ENCODE data around the gene MZB1.

The MZB1 gene, protein sequence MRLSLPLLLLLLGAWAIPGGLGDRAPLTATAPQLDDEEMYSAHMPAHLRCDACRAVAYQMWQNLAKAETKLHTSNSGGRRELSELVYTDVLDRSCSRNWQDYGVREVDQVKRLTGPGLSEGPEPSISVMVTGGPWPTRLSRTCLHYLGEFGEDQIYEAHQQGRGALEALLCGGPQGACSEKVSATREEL

DNA sequence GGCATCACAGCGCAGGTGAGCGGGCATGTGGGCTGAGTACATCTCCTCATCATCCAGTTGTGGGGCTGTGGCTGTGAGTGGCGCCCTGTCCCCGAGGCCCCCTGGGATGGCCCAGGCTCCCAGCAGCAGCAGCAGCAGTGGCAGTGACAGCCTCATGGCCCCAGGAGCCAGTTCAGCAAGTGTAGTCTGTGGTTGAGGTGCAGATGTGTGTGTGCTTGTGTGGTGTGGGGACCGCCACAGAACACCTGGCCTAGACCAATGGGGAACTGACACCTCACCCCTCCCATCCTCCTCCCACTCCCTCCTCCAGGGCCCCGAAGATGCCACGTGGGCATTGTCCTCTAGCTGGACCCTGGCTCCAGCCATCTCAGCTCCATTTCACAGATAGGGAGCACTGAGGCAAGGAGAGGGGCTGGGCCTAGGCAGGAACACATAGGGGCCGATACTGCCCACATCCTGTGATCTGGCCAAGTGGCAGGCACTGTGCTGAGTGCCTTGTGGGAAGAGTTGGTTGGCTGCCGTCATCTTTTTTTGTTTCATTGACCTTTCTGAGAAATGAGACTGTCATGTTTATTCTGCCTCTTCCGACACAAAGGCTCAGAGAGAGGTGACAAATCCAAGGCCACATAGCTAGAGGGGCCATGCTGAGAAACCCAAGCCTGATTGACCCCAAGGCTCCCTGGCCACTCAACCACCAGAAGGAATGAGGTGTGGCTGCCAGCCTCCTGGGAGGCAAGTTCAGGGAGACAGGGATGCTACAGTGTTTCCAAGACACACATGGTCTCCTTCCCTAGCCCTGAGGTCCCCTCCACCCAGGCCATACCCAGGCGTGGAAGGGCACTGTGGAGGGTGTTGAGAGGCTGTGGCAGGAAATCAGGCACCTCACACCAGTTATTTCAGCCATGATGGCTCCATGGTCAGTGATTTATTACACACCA is at the start of gene MZB1:
Gene MZB1, minus strand, starts transcription at position 213 of the 938 bp plus-strand sequence. Its CDS starts 57 bp downstream, at position 156.
- peak; percentile 71 for DNase-seq

DNA sequence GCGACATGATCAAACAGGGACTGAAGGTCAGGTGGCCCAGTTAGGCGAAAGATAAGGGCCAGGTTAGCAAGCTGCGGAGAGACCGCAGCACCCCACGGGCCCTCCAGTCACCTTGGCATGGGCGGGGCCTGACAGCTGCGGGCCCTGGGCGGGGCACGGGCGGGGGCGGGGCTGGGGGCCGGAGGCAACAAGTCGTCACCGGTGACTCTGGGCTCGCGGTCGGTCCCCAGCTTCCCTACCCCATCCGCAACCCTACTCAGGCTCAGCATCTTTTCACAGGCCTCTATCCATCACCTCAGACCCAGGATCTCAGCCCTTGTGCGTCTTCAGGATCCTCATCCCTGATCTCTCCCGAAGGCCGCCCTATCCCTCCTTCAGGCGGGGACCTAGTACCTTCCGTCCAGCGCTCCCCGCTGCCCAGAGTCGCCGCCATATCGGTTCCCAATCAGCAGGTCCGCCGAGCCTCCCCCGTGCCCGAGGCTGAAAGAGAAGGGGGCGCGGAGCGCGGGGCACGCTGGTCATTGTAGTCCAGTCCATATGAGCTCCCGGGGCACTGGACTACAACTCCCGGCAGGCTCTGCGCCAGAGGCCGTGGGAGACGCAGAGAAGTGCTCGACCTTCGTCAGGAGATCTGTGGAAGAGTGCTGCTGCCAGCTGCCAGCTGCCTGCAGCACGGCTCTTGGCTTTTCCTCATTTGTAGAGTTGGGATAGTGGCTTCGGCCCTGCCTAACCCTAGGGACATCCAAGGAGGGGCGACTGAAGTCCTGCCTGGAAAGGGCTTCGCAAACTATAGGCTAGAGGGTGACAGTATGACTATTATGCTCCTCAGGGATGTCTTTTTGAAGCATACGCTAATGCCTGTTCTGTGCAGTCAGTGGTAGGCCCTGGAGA is 49.5 kb upstream of the MZB1 start, which contains the start of gene DNAJC18:
Gene DNAJC18, minus strand, starts transcription at position 513 of the 891 bp plus-strand sequence. Its CDS starts 80 bp downstream, at position 433.
- peak; percentile 84 for DNase-seq

DNA sequence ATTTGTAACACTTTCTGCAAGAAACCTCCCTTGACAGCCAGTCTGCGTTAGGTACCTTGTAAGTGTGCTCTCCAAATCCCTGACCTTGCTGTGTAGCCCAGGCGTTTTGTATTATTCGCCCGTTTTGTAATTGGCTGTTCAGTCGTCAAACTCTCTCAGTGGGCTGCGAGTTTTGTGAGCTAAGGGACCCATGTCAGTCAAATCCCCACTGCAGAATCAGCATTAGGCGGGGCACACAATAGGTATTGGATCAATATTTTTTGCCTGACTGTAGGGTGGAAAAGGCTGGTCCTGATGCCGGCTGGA is 48.9 kb upstream of the MZB1 start:
- no peak for DNase-seq

DNA sequence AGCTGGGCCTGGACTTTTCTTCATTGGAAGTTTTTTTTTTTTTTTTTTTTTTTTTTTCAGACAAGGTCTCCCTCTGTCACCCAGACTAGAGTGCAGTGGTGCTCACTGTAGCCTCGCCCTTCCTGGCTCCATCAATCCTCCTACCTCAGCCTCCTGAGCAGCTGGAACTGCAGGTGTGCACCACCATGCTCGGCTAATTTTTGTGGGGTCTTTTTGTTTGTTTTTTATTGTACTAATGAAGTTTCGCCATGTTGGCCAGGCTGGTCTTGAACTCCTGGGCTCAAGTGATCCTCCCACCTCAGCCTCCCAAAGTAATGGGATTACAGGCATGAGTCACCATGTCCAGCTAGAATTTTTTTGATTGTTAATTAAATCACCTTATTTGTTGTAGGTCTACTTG is 46.0 kb upstream of the MZB1 start:
- DNase-seq: no peak

DNA sequence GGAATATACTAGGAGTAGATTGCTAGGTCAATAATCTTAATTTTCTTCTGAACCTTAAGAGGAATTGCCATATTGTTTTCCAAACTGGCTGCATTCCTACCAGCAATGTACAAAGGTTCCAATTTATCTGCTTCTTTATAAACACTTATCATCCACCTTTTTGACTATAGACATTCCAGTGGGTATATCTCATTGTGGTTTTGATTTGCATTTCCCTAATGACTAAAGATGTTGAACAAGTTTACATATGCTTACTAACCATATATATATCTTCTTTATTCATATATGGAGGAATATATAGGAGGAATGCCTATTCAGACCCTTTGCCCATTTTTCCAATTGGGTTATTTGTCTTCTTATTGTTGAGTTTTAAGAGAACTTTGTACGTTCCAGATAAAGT is 42.0 kb upstream of the MZB1 start:
- no peak for DNase-seq

DNA sequence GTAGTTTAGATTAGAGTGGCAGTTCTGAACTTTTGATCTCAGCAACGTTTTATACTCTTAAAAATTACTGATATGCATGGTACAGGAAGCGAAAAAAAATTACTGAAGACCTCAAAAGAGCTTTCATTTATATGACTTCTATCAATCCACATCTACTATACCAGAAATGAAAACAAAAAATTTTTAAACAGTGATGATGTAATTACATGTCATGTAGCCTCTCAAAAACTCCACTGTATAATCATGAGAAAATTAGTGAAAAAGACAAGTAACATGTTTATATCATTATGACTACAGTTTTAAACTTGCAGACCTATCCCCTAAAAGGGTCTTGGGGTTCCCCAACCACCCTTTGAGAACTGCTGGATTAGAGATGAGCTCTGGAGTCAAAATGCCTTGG is 40.3 kb upstream of the MZB1 start:
- no peak for DNase-seq

DNA sequence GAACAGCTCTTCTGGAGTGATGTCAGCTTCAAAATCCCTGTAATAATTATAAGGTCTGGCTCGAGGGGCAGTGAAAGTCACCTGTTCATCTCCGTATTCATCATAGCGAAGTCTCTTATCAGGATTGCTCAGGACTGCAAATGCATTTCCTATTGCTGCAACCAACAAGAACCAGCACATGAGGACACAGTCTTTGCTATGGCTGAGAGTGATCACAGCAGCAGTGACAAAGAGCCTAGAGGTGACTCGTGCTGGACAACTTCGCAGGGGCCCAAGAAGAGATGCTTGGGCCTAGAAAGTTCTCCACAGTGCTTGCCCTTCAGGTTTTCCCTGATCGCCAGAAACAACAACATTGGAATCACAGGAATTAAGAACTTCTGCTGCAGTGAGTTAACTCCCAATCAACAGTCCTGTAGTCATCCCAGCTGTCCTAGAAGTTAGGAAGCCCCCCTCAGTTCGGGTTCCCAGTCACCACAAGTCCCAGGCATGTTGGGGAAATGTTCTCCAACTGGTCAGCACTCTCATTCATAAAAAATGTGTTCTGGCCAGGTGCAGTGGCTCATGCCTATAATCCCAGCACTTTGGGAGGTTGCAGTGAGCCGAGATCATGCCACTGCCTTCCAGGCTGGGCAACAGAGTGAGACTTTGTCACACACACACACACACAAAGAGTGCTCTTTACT is 36.6 kb upstream of the MZB1 start:
- DNase-seq: no peak

DNA sequence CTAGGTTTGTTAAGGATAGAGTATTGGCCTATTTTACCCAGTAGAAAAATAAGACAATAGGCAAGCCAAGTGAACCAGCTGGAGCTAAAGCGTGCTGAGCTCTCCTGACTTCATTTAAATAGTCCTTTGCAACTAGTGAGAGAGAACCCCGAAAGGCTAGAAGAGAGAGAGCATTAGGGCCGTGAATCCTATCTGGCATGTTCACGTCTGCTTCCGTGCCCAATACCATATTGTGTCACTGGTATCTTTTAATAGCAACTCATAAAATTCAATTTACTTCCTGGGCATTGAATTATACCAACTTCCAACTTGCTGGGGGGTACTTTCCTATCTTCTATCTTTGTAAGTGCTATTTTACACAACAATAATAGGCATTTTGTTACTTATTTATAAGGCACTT is 35.8 kb upstream of the MZB1 start:
- DNase-seq: no peak

DNA sequence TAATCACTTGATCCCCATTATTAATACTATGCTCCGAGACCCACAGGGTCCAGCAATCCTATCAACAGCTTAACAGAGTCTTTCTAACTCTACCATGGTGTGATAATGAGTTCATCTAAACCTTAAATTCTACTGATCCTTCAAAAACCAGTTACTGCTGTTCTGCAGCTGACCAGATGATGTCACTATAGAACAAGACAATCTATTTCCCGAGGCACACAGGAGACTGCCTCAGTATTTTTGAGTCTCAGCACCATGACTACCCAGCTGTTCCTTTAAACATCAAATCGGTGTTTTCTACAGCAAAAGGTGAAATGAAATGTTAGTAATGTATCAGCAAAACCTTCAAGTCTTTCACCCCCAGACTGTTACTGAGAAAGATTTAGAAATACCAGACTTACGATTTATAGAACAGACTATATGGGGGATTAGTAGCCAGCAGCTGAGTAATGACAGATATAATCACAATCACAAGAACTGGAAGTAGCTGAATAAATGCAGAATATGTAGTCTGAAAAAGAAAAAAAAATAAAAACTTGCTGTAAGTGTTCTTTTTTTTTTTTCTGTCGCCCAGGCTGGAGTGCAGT is 32.7 kb upstream of the MZB1 start:
- peak; percentile 56 for DNase-seq

DNA sequence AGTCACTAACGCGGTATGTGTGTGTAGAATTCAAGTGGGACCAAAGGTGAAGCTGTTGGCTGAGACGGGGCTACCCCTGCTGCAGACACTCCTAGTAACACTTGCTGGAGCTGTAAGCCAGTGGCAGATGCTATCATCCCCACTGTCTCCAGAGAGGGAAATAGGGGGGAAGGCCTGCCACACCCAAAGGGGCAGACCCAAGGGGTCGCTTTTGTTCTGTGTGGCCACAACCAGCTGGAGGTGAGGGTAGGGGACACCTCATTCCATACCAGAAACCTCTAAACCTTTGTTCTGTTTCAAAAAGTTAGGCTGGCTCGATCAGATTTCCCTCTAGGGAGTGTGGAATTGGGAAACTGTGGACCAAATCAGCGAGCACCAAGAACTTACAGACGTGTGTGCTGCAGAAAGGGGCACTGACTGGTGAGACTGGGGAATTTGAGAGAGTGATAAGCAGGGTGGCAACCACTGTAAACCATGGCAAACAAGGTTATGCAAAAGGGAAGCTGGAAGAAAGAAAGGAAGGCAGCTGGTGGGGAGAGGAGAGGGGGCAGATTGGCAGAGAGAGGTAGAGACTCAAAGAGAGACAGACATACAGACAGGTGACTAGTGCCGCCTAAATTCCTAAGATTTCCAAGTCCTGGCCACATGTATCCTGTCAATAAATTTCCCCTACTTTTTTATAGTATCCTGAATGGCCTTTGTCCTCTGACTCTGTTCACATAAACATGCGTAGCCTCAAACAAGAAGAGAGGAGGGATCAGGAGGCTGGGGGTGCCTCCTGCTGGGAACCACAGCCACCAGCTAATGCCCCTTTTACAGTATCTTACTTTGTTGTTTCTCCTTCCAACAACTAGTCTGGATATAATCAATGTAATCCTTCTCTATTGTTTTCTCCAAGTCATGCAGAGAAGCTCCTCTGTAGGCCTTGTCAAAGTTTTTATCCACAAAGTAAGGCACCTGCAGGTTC is 29.8 kb upstream of the MZB1 start:
- DNase-seq: no peak

DNA sequence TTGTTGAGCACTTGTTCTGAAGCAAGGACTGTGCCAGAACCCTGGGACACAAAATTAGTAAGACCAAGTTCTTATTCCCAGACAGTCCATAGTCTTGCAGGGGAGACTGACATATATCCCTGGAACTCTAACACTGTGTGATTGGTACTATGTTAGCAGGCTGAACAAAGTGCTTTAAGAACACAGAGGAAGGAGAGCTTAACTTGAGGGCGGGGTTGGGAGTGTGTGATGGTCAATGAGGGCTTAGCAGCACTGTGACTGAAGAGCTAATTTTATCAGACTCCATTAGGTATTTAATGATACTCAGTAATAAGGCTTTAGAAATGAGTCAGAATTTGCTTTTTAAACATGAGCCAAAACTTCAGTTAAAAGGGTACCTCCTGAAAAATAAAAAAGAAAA is 29.1 kb upstream of the MZB1 start:
- no peak for DNase-seq

DNA sequence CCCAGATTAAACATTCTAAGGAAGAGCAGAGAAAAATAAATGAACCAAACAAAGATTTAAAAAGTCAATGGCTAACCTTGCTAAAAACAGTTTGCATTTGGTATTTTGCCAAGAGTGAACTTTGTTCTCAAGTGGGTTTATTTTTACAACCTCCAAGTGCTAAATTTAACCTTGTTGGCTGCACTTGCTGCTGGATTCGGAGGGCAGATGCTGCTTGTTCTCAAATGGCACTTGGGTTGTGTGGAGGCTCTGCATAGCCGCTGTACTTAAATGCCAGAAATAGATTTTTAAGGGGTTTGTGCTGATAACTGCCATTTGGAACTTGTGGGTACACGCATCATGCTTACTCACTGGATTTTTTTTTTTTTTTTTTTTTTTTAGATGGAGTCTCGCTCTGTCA is 27.5 kb upstream of the MZB1 start:
- DNase-seq: no peak

DNA sequence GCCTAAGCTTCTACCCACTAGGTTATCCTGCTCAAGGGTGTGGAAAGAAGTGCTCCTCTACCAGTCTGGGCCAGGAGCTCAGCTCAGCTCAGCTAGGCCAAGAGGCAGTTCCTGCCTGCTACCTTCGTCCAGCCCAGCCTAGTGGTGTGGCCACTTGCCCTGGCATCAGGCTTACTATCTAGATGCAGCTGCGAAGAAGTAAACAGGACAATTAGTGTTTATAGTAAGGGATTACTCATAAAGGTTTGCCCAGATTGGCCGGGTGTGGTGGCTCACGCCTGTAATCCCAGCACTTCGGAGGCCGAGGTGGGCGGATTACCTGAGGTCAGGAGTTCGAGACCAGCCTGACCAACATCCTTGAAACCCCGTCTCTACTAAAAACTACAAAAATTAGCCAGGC is 26.9 kb upstream of the MZB1 start:
- DNase-seq: no peak

DNA sequence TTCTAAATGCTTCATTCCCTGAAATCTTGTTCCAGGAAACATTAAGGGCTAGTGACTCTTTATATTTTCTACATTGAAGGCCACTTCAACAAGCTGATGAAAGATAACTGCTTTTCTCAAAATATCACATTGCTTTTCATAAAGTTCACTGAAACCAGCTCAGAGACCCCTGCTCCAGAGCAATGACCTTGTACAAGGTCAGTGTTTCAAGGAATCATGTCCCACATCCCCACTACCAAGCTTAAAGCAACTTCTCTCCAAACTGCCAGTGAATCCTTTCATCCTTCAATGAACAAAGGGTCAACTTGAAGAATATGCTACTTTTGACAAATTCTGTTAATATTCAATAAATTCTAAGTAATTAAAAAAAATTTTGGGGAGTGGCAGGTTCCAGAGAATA is 26.2 kb upstream of the MZB1 start:
- DNase-seq: no peak

DNA sequence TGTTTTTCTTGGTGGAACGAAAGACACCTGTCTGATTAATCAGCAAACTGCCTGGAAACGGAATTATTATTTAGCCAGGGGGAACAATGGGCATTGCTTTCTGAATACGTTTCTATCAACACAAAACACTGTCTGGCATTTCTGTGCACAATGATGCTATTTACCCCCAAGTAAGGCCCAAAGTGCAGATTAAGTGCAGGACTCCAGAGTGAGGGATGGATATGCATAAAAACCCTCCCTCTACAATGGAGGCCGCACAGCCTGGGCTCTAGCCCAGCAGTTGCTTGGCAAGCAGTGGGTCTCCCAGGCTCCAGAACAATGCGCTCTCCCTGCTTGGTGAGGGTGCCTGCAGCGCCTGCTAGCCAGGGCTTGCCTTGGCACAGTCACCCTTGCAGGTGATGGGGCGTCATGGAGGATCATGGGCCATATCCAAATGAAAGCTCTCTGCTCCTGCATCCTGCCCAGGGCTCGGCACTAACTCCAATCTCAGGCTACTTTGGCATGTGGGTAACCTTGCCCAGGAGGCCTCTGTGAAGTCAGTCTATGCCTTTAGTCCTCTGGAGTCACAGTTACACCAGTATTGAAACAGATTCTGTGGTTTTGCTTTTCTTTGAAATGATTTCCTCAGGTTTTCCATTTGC is 25.6 kb upstream of the MZB1 start:
- DNase-seq: no peak

DNA sequence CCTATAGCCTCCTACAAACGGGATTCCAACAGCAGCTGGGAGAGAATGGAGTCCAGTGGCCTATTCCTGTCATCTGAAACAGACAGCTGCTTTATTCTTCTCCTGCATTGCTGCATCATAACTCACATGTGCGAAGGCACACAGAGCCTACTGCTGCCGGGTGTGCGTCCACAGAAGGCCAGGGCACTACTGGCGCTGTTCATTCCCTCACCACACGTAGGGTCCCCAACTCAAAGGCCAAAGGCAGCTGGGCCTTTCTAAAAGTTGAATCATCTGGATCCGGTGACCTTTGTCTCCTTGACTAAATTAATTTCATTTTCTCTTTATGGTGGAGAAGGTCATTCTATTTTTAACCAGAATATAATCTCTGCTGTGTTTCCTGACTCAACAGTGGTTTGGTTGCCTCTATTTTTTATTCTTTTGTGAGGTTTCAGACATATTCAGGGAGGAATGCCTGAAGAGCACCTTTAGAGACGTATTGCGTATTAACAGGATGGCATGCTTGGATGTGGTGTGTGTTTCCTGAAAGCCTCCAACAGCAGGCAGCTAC is 24.9 kb upstream of the MZB1 start:
- no peak for DNase-seq

DNA sequence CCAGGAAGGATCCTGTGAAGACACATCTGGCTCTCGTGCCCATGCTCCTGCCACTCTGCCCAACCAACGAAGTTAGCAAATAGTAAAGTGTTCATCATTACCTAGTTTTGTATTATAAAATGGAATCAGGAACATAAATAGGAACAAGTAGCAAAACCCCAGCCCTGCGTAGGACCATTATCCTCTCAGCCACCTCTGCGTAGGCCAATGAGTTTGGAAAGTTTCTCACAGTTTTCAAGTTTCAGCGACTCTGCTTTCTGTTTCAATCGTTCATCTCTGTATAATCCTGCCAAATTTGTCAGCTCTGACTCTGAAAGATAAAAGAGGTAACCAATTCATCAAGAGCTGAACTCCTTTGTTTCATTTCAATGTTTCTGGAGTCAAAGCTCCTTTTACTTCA is 24.2 kb upstream of the MZB1 start:
- DNase-seq: no peak

DNA sequence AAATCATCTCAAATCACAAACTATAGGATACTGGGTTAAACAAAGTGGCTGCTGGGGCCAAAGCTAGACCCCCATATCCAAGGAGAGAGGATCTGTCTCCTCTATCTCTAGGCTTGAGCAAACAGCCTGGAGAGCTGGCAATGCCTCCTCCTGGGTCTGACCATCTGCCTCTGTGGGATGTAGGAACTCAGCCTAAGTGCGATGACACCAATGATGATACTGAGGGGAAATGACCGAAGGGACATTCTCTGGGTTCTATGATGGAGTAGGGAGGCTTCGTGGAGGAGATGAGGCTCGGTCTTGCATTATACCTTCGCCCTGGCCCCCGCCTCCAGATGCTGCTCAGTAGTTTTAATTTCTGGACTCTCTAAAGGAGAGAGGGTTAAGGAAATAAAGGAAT is 23.4 kb upstream of the MZB1 start:
- DNase-seq: no peak

DNA sequence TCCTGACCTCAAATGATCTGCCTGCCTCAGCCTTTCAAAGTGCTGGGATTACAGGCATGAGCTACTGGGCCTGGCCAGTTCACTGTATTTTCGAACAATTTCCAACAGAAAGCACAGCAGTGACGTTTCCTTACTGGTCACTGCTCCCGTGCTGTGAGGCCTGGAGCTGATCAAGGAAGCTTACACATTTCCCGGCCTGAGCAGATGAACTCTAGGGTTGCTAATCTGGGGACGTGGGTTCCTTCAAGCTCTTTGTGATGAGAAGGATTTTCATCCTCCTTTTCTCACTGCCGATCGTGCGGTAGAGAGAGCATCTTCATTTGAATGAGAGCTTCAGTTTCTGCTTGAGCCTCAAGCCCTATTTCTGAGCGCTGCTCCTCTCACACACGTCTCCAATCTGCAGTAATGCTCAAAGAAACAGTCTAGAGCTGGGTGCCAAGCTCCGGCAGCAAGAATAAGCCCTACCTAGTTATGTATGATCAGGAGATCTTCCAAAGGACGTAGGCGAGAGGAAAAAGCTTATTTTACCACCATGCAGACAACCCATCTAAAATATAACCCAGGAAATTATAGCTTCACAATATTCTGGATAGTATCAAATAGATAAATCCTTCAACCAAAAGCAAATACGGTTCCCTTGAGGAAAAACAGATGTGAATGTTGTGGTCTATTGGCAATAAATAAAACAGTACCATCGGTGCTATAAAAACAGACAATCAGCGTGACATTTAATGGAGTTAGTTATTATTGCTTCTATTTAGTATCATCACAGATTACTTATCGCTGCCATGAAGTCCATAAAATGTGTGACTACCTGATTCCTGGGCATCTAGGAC is 21.5 kb upstream of the MZB1 start:
- DNase-seq: no peak

Measured in activated gamma-delta T cell treated with Interleukin-2 at 50 U/mL for 16 hours (primary cell).